ENCODE results near the gene FNDC1.

- TF ChIP-seq, protein P1, sequence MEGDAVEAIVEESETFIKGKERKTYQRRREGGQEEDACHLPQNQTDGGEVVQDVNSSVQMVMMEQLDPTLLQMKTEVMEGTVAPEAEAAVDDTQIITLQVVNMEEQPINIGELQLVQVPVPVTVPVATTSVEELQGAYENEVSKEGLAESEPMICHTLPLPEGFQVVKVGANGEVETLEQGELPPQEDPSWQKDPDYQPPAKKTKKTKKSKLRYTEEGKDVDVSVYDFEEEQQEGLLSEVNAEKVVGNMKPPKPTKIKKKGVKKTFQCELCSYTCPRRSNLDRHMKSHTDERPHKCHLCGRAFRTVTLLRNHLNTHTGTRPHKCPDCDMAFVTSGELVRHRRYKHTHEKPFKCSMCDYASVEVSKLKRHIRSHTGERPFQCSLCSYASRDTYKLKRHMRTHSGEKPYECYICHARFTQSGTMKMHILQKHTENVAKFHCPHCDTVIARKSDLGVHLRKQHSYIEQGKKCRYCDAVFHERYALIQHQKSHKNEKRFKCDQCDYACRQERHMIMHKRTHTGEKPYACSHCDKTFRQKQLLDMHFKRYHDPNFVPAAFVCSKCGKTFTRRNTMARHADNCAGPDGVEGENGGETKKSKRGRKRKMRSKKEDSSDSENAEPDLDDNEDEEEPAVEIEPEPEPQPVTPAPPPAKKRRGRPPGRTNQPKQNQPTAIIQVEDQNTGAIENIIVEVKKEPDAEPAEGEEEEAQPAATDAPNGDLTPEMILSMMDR (IDR thresholded peaks at IDR 0.05): no peak
- TF ChIP-seq POLR2AphosphoS5 (IDR thresholded peaks at IDR 0.05) (no peak), POLR2A (IDR thresholded peaks at IDR 0.05) (no peak)
Observed at GRCh38 chr6:159156089-159156488, 13.1 kb upstream of the FNDC1 start.
